BJ (cell line): ENCODE data around the gene BICC1. TPM values are rescaled to one million over a fixed set of nuclear protein-coding genes. Genes with fewer than 3 reads are reported as not detected.

Experiments
- CTCF ChIA-PET: fragments of 350-600 bp; formaldehyde crosslinking; extraction: SDS; loops from one replicate; lab custom pipeline; 2021; ENCODE audit warnings: antibody characterized with exemption, inconsistent platforms; lab: Yijun Ruan, JAX
- POLR2A ChIA-PET: fragments of 300-600 bp; sonication (Branson Sonifier 250); formaldehyde crosslinking; extraction: SDS; loops from one replicate; lab custom pipeline; 2021; ENCODE audit warnings: antibody characterized with exemption; lab: Charles Lee
- DNase-seq: peaks from one replicate; pipeline ENCODE4 v3.0.0-alpha.2; 2011; ENCODE audit warnings: low read depth
- H3K27me3 ChIP-seq: 2 replicates; pipeline ENCODE4 v1.6.0; 2011; ENCODE audit warnings: low read length; ENCODE audit not compliant: control insufficient read depth, insufficient read depth
- H3K36me3 ChIP-seq: 2 replicates; pipeline ENCODE4 v1.5.1; 2011; ENCODE audit warnings: low read length; ENCODE audit not compliant: control insufficient read depth, insufficient read depth
- H3K4me3 ChIP-seq: 2 replicates; pipeline ENCODE4 v1.5.1; 2011; ENCODE audit warnings: low read depth, mild to moderate bottlenecking, control low read depth, low read length
- polyA plus RNA-seq: library from polyadenylated mRNA; depleted of rRNA; stranded (reverse); fragments of >200 nt; gene quantifications from 2 replicates; pipeline ENCODE4 v1.2.3, GENCODE V29; 2011
- TF ChIP-seq, protein P1 (sequence below): IDR thresholded peaks from 2 replicates; pipeline ENCODE4 v1.5.1; 2011; ENCODE audit warnings: low read depth, mild to moderate bottlenecking, control low read depth, inconsistent platforms, low read length, moderate library complexity; ENCODE audit not compliant: insufficient read depth

BICC1 gene
- polyA plus RNA-seq, 1 experiment: 27.0 TPM

DNA sequence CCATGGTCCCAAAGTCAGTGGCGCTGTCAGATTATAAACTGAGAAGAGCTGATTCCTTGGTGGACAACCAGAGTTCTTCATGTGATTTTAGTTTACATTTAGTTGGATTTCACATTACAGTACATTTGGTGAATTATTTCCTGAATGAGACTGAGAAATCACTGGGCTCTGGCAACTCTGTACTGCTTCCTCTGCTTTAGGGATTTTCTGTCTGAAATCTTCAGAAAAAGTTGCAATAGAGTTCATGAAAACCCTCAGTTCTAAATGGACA, 242.6 kb downstream of the BICC1 start:
- no peak for DNase-seq
- ChIA-PET CTCF (no interaction called here), POLR2A (no interaction called here)
- TF ChIP-seq, protein P1, sequence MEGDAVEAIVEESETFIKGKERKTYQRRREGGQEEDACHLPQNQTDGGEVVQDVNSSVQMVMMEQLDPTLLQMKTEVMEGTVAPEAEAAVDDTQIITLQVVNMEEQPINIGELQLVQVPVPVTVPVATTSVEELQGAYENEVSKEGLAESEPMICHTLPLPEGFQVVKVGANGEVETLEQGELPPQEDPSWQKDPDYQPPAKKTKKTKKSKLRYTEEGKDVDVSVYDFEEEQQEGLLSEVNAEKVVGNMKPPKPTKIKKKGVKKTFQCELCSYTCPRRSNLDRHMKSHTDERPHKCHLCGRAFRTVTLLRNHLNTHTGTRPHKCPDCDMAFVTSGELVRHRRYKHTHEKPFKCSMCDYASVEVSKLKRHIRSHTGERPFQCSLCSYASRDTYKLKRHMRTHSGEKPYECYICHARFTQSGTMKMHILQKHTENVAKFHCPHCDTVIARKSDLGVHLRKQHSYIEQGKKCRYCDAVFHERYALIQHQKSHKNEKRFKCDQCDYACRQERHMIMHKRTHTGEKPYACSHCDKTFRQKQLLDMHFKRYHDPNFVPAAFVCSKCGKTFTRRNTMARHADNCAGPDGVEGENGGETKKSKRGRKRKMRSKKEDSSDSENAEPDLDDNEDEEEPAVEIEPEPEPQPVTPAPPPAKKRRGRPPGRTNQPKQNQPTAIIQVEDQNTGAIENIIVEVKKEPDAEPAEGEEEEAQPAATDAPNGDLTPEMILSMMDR: no peak
- H3K4me3 ChIP-seq: no peak overlapping the region
- H3K27me3 ChIP-seq: no peaks in the 10 kb centered on the region
- H3K36me3 ChIP-seq: no peaks in the 10 kb centered on the region

DNA sequence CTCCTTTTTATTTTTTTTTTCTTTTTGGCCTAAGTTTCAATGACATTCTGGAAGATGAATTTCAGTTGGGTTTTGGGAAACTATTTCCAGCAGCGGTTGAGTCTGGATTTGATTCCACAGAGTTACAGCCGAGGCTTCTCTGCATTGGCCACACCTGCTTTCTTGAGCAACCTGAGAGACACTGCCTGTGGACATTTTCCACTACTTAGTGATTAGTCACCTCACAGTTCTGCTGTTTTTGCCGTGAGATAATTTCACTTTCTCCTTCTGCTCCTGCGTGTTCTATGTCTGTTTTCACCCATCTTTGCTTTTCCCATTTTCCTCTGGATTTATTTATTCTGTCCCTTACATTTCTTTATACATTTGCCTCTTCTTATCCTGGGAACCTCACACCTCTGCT, 243.0 kb downstream of the BICC1 start:
- ChIA-PET POLR2A (no interaction called here), CTCF (no interaction called here)
- DNase-seq: peak; percentile 56
- H3K4me3 ChIP-seq: peak overlapping the region; percentile 13
- no peaks in the 10 kb centered on the region for H3K27me3 ChIP-seq
- no peaks in the 10 kb centered on the region for H3K36me3 ChIP-seq
- TF ChIP-seq, protein P1: no peak

DNA sequence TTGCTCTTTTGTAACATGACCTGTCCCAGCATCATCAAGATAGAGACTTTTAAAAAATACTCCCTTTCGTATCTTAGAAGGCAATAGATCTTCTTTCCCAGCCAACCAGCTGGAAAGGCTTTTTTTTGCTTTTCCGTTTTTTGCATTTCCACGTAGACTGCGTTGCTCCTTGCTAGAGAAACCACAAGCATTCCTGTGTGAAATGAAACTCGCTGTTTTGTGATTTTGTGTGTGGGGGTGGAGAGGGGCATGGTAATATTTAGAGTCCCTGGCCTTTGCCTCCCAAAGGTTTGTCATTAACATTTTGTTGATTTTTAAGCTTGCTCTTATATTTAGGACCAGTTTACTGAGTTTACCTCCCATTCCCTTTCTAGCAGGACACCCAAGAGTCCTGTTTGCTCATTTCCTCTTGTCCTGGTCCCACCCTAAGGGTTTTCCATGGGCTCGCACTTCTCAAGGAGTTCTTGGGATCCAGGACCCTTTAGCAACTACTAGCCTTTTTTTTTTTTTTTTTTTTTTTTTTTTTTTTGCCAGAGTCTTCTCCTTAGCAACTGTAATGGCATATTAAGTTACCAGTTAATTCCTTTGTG, 243.6 kb downstream of the BICC1 start:
- POLR2A ChIA-PET: no interaction called here
- H3K27me3 ChIP-seq: no peaks in the 10 kb centered on the region

GRCh38 chr10:58757352-58758065, 244.8 kb downstream of the BICC1 start:
- ChIA-PET POLR2A (no interaction called here), CTCF (no interaction called here)
- Histone ChIP-seq H3K4me3 (no peak overlapping the region), H3K36me3 (no peaks in the 10 kb centered on the region), H3K27me3 (no peaks in the 10 kb centered on the region)
- DNase-seq: no peak
- TF ChIP-seq, protein P1: no peak

More for the DNA sequence above, 243.6 kb downstream of the BICC1 start:
- Histone ChIP-seq H3K36me3 (no peaks in the 10 kb centered on the region), H3K4me3 (peak overlapping the region; percentile 13)
- DNase-seq: no peak
- TF ChIP-seq, protein P1: no peak
- CTCF ChIA-PET: no interaction called here

- CTCF ChIA-PET: no interaction called here
- TF ChIP-seq, protein P1: no peak
- no peak overlapping the region for H3K4me3 ChIP-seq
- no peak for DNase-seq
- no peaks in the 10 kb centered on the region for H3K36me3 ChIP-seq
- POLR2A ChIA-PET: no interaction called here
- H3K27me3 ChIP-seq: no peaks in the 10 kb centered on the region
Observed at GRCh38 chr10:58758321-58758720, 245.6 kb downstream of the BICC1 start.
